K562 (cell line): ENCODE measurements around the gene CNGB1.

Experiments used
- HDAC2 ChIP-seq: fragments of 450-650 bp; IDR thresholded peaks from 2 replicates; pipeline ENCODE4 v1.6.1; 2016; ENCODE audit warnings: mild to moderate bottlenecking
- HMGN3 ChIP-seq: IDR thresholded peaks from 2 replicates; pipeline ENCODE4 v1.6.1; 2011; ENCODE audit warnings: borderline replicate concordance, low read depth, mild to moderate bottlenecking, mixed read lengths, low read length; ENCODE audit not compliant: insufficient read length; ENCODE audit errors: extremely low read depth
- HNRNPLL ChIP-seq: fragments of 200-400 bp; formaldehyde crosslinking; IDR thresholded peaks from 2 replicates; pipeline ENCODE4 v1.6.1; 2017; ENCODE audit warnings: low read length, low read depth, mild to moderate bottlenecking; ENCODE audit not compliant: poor library complexity, severe bottlenecking
- POLR2A ChIP-seq: fragments of 450-650 bp; conservative IDR thresholded peaks from 2 replicates; pipeline ENCODE4 v1.6.1; 2016
- RBBP5 ChIP-seq: fragments of 200-600 bp; sonication (generic); IDR thresholded peaks from 2 replicates; pipeline ENCODE4 v1.6.1; 2012; ENCODE audit warnings: borderline replicate concordance, mild to moderate bottlenecking, low read length, control low read depth, inconsistent platforms; ENCODE audit not compliant: insufficient read depth, poor library complexity, severe bottlenecking
- TF ChIP-seq, protein P1 (sequence below): fragments of 450-650 bp; conservative IDR thresholded peaks from 2 replicates; pipeline ENCODE4 v1.6.1; 2016; ENCODE audit warnings: missing genetic modification characterization, low read depth, mild to moderate bottlenecking, control low read depth, missing compliant biosample characterization

DNA sequence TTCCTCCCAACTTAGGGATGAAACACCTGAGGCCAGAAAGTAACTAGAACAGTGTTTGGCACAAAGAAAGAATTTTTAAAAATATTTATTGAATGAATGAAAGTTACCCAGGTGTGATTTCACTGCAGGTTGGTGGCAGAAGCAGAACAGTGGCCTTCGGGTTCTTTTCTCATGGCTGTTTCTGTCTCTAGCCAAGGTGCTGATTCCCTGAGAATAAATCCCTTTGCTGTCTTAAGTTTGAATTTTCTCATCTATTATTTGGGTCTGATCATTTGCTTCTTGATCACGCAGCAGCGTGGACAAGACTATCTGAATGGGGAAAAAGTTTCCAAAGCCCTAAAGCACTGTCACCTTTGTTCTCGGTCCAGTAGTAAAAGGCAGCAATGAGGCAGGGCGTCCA, 95.6 kb downstream of the CNGB1 start:
- TF ChIP-seq, protein P1, sequence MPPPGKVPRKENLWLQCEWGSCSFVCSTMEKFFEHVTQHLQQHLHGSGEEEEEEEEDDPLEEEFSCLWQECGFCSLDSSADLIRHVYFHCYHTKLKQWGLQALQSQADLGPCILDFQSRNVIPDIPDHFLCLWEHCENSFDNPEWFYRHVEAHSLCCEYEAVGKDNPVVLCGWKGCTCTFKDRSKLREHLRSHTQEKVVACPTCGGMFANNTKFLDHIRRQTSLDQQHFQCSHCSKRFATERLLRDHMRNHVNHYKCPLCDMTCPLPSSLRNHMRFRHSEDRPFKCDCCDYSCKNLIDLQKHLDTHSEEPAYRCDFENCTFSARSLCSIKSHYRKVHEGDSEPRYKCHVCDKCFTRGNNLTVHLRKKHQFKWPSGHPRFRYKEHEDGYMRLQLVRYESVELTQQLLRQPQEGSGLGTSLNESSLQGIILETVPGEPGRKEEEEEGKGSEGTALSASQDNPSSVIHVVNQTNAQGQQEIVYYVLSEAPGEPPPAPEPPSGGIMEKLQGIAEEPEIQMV (tag): no peak
- TF ChIP-seq RBBP5 (no peak), HDAC2 (no peak), HNRNPLL (no peak), HMGN3 (no peak), POLR2A (no peak)
